GM19467 (cell line): Measurements from ENCODE around the gene MDM2.

ENCODE experiments used
- ATAC-seq: cut with Tn5 transposase; IDR thresholded peaks from one replicate; pipeline ENCODE4 v1.9.1; 2021; ENCODE audit warnings: mild to moderate bottlenecking, moderate library complexity; ENCODE audit not compliant: unreplicated experiment

The MDM2 gene

DNA sequence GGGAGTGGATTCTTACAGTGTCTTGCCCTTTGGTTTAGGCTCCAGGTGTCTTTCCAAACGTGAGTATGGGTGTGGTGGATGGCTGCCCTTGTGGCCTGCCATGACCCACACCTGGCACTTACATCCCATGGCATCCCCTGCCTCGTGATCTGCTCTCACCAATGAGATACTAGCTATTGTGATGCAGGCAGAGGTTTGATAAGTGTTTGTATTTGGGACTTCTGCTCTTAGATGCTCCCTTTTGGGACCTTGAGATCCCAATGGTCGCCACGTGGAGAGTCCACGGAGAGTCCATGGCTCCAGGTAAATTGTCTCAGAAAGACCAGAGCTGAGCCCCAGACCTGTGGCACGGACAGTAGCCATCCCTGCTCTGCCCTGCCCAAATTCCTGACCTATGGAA, 62.5 kb downstream of the MDM2 start:
- no peak for ATAC-seq

DNA sequence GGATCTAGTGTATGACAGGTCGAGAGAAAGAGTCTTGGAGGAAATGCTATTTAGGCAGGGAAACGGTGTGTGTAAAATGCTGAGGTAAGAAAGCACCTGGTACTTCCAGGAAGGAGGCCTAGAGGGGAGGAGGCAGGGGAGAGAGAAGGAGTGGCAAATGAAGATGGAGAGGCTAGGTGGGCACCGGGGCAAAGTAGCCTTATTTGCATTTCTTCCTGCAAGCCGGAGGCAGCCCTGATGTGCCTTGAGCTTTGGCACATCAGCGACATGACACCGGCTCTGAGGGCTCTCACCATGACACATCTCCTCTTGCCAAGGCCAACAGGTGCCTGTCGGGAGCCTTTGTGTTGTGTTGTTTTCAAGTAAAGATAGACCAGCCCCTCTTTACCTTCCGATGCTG, 63.4 kb downstream of the MDM2 start:
- ATAC-seq: no peak

DNA sequence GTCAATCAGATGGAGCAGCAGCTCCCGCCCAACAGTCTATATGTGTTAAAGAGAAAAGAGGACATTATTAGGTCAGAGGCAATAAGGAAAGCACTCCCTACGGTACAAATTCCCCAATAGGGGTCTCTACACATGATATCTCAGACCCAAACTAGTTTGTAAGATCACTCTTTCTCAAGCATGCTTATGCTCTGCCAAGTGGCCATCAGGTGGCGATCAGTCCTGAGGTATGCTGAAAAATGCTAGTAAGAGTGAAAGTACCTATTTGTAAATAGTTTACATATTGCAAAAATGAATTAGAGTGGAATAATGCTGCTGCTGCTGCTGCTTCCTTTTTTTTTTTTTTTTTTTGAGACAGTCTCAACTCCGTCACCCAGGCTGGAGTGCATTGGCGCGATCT, 63.9 kb downstream of the MDM2 start:
- ATAC-seq: no peak

DNA sequence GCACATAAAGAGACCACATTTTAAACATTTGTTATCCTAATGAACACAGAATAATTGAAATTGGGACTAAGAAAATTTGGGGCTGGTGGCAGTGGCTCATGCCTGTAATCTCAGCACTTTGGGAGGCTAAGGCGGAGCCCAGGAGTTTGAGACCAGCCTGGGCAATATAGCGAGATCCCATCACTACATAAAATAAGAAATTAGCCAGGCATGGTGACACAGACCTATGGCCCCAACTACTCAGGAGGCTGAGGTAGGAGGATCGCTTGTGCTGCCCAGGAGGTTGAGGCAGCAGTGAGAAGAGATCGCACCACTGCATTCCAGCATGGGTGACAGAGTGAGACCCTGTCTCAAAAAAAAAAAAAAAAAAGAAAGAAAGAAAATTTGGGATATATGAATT, 65.3 kb downstream of the MDM2 start:
- ATAC-seq: no peak

DNA sequence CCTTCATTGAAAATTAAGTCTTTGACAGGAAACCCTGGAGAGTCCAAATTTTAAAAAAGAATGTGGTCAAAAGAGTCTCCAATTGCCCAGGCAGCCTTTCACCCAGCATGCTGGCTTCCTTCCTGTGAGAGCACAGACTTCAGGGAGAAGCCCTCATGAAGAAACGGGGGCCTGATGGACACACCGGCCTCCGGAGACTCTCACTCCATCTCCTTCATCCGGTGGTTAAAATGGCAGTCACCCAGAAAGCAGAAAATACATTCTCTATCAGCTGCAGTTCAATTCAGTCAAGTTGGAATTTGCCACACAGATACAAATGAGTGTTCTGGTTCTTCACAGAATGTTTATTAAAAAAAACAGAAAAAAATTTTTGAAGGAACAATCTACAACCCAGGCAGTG, 68.5 kb downstream of the MDM2 start:
- no peak for ATAC-seq

DNA sequence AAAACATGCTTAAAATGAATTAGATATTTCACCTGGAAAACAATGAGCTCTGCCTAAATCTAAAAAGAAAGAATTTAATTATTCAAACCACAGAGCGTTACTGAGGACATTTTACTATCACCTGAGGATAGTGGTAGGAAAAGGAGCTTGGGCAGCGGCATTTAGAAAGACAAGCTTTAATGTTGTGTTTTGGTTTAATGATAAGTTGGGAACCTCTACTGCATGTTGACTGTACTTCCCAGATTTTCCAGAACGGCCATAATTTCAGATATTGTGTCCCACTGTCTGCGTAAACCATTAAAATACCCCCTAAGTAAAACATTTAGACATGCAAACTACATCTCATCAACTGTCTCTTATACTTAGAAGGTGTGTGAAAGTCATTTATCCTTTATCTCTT, 69.6 kb downstream of the MDM2 start:
- no peak for ATAC-seq

DNA sequence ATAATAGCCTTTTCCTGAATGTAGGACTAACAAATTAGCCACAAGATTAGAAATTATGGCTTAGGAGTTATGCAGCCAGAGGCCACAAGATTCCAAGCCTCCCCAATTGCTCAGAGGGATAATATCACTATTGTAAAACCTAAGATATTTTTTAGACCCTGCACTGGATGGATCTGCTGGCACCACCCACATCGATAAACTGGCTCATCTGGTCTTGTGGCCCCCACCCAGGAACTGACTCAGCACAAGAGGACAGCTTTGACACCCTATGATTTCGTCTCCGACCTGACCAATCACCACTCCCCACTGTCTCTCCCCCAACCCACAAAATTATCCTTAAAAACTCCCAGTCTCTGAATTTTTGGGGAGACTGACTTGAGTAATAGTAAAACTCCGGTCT, 70.3 kb downstream of the MDM2 start:
- ATAC-seq: no peak

DNA sequence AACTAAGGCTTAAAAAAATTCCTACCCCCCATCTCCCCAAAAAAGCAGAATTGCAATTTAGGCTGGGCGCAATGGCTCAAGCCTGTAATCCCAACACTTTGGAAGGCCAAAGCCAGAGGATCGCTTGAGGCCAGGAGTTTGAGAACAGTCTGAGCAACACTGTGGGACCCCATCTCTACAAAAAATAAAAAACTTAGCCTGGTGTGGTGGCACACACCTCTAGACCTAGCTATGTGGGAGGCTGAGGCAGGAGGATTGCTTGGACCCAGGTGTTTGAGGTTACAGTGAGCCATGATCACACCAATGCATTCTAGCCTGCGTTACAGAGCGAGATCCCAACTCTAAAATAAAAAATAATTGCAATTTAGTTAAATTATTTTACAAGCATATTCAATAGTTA, 70.9 kb downstream of the MDM2 start:
- ATAC-seq: no peak

DNA sequence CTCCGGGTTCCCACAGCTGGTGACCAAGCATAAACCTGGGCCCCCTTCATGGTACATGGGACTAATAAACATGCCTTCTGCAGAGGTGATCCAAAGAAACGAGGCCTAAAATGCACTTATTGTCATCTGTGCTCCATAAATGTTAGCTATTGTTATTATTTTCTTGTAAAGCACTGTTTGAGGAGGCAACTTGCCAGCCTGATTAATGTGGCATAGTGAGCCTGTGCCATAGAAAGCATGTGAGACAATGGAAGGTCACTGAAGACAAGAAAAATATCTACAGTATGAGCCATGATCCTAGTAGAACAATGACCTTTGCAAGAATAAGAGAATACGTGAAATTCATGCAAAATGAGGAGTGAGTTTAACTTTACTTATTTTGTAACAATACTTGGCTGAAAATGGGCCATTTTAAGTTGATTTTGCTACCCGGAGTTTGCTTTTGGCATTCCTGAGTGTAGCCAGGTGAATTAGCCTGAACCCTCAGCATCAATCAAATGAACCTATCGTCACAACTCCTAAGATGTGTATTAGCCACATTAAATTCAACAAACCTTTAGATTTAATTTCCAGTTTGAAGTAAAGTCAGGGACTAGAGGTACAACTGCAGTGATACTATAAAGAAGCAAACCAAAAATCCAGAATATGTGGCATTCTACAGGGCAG, 72.8 kb downstream of the MDM2 start:
- no peak for ATAC-seq

DNA sequence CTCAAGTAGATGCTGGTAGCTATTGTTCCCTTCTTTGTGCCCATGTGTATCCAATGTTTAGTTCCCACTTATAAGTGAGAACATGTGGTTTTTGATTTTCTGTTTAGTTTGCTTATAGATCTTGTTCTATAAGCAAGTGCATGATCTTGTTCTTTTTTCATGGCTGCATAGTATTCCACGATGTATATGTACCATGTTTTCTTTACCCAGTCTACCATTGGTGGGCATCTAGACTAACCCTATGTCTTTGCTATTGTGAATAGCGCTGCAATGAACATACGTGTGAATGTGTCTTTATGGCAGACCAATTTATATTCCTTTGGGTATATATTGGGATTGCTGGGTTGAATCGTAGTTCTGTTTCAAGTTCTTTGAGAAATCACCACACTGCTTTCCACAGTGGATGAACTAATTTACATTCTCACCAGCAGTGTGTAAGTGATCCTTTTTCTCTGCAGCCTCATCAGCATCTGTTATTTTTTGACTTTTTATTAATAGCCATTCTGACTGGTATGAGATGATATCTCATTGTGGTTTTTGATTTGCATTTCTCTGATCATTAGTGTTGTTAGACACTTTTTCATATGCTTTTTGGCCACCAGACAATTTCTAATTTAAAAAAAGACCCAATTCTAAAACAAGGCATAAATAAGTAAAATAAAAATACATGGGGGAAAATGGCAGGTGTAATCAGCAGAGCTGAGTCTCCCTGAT, 74.4 kb downstream of the MDM2 start:
- no peak for ATAC-seq

DNA sequence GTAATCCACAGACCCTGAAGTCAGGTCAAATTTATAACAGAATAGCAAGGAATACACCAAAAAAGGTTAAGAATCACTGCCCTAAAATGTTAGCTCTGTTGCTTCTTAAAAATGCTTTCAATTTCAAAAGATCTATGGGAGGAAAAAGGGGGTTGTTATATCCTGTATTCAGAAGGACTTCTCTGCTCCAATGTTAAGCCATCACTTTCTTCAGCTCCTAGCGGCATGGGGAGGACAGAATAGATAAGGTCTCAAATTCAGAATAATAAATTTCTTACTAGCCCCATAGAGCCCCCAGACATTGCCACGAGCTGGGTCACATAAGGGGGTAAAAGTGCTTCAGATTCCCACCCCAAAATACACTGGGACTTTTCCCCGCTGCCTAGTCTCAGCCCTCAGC, 75.2 kb downstream of the MDM2 start:
- no peak for ATAC-seq

DNA sequence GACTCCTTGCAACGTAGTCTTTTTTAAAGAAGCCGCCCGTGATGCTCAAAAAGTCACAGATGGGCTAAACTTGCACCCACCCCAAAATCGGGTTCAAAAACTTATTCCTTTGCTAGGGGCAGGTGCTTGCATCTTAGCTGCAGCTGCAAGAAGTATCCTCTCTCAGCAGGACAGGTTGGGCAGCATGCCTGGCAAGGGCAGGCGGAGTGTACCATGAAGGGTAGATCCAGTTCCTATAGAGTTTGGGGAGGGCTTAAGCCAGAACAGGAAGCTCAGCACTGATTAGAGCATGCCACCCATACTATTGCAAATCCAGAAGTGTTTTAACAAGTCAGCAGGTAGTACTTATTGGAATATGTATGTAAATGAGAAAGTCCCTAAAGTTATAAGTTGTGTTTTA, 76.3 kb downstream of the MDM2 start:
- no peak for ATAC-seq

DNA sequence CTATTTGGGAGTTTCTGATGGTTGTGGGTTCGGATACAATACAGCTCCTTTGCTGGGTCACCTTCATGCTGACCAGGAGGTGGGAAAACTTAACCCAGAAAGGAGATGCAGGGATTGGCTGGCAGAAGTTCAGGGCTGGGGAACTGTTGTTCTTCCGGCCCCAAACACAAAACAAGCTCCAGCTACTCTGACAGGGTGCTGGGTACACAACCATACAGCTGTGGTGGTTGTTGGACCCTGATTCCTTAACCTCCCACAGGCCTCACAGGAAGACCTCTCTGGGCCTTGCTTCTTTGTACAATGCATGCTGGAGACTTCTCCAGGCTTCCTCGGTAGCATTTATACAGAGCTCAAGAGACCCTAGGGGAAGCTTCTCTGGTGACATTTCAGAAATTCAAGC, 77.4 kb downstream of the MDM2 start:
- no peak for ATAC-seq

DNA sequence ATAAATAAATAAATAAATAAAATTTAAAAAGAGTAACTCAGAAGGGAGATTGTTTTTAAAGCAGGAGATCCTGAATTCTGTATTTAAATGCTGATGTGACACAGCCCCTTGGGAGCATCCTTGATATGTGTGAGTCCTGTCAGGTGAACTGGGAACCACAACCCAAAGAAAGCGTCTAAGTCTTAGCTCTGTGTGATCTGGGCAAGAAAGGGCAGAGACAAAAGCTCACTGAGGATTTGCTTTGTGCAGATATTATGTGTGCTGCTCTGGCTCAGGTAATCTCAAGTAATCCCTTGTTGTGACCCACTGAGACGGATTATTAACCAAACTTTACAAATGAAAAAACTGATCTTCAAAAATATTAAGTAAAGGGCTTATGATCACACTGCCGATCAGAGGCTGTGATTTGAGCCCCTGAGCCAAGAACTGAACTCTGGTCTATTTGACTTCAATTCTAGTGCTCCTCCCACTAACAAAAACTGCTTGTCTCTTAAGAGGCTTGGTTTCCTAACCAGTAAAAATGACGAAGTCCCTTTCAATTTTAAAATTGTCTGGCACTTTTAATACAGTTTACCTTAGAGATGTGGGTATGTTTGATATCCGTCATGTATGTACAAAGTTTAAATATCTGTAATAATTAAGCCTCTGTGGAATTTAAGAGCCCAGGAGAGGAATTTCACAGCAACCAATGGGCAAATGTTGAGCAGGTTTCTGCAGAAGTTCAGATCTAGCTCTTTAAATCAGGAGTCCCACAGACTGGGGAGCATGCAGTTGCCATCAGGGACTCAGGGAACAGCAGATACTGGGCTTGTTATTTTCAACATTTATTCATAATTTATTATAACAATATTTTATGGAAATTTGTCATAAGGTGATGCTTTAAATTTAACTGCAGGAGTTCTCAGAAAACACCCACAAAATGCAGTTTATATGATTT, 78.9 kb downstream of the MDM2 start:
- ATAC-seq: no peak

DNA sequence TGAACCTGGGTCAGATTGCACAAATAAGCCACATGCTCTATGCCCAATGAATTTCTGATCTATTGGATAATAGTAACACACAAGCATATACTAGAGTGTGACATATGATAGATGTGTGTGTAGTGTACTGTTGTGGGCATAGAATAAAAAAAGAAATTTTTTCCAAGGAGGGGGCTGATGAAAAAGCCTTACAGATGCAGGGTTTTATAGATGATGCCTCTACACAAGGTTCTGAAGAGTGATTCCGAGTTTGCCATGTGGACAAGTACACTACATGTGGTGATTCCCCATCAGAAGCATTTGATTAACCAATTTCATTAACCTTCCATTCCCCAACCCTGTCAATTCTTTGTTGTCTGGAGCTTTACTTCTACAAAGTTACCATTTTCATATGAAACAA, 79.7 kb downstream of the MDM2 start:
- no peak for ATAC-seq

DNA sequence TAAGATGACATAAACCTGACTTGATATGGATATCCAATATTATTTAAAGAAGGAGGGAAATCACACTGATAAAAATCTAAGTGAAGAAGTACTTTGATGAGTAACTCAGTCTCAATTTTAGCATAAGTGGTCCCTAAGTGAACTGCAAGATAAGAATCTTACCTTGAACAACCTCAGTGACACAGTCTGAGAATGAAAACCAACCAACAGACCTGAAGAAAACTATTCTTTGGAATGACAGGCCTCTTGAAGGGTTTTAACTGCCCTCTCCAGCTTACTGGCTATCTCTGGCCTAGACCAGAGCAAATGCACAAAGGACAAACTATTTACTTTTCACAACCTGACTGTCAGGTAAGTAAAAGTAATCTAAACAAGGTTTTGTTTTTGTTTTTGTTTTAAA, 80.3 kb downstream of the MDM2 start:
- ATAC-seq: no peak

DNA sequence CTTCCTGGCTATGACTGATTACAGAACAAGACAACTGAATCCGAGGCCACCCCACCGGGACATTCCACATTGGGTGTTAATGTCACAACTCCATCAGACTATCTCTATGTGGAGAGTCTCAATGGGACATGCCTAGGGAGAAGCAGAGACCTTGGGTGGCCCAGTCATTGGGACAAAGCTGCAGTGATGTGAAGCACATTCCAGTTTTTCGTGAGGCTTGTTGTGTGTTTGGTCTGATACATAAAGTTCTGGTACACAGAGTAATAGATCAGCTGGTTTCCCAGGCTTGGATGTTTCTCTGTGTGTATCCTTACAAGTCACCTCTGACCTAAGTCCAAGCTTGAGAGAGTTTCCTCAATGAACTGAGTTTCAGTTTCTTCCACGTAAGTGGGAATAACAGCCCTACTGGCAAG, 82.7 kb downstream of the MDM2 start:
- ATAC-seq: no peak

DNA sequence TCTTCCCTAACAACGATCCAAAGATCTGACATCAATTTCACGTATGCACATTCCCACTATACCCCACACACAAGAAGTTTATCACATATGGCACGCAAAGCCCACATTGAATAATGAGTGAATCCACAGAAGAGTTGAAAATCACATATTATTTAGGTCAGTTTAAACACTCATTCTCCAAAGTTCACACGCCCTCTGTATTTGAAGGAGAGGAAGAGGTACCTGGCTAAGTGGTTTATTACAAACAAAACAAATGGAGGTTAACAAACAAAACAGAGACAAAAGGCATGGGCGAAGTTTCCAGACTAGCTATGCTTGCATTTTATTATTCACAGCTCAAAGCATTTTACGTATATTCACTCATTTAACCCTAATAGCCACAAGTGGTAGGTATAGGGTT, 83.2 kb downstream of the MDM2 start:
- ATAC-seq: no peak

DNA sequence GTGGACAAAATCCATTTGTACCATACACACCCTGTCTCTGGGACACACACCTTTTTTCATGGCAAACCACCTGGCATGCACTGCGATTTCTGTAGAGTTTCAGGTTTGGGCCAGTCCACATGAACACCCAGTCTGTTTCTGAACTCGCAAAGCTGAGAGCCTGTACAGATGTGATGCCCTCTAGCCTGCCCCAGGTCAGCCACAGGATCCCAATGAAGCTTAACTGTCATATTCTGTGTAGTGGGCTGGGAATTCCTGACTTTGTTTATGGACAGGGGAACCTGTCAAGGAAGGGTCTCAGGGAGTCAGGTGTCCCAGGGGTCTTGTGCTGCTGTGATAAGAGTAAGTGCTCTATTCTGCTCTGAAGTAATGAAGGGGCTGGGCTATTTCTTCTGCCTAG, 85.2 kb downstream of the MDM2 start:
- no peak for ATAC-seq

DNA sequence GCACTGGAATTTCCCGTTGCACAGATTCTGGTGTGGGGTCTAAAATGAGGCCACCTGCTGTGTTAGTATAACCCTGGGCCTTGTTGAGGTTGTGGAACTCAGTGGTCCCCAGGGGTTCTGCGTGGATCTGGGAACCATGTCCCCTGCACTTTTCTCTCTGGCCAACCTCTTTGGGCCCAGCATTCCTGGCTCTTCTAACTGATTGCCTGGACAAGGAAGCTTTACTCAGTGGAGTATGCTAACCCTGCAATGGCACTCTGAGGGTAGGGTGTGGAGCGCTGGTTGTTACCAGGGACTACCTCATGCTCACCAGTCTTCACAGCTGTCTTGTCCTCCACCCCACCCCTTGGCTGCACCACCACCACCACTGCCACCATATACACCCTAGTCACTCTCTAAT, 85.8 kb downstream of the MDM2 start:
- ATAC-seq: no peak

DNA sequence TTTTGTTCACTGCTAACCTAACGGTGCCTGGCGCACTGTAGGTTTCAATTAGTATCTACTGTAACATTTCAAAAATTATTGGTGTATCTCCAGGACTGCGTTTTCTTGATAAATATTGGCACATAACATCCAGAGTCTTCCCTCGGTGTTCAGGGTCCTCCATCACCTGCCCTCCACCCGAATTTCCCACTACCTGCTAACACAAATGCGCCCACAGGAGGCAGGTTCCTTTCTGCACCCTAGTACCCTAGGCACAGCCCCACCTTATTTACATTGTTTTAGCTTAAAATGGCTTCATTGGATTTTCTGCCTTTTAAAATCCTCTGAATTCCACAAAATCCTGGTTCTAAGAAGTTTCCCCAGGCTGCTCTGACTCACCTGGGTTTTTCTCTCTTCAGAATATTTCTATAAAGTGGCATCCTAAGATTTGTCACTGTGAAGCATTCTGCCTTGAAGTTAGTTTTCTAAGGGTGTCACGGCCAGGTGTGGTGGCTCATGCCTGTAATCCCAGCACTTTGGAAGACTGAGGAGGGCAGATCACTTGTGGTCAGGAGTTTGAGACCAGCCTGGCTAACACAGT, 86.4 kb downstream of the MDM2 start:
- no peak for ATAC-seq
